Trophoblast cell (in vitro differentiated cells and primary cell): ENCODE results near the gene PHRF1.
"Not testable (repeated sequence)": the region's sequence is repeated elsewhere in the genome, so short reads cannot be mapped to it uniquely, and the experiment has no call there.

Experiments used
- DNase-seq, 2 donors: peaks; one replicate each; pipeline ENCODE4 v3.0.0-alpha.2; 2016
- H2AFZ ChIP-seq: 2 replicates; pipeline ENCODE4 v1.6.1; 2013; ENCODE audit warnings: low read length, moderate library complexity, mild to moderate bottlenecking; ENCODE audit not compliant: insufficient read depth, poor library complexity
- H2AK5ac ChIP-seq: 2 replicates; pipeline ENCODE4 v1.6.1; 2013; ENCODE audit warnings: mild to moderate bottlenecking, low read length
- H2BK120ac ChIP-seq: 2 replicates; pipeline ENCODE4 v1.6.1; 2013; ENCODE audit warnings: low read length, mild to moderate bottlenecking, moderate library complexity; ENCODE audit not compliant: insufficient read depth, poor library complexity
- H2BK12ac ChIP-seq: 2 replicates; pipeline ENCODE4 v1.6.1; 2013; ENCODE audit warnings: mild to moderate bottlenecking, low read length, moderate library complexity
- H2BK5ac ChIP-seq: 2 replicates; pipeline ENCODE4 v1.6.1; 2013; ENCODE audit warnings: low read length, low read depth, moderate library complexity, mild to moderate bottlenecking; ENCODE audit not compliant: poor library complexity
- H3K14ac ChIP-seq: 2 replicates; pipeline ENCODE4 v1.6.1; 2013; ENCODE audit warnings: mild to moderate bottlenecking, low read length
- H3K18ac ChIP-seq: 2 replicates; pipeline ENCODE4 v1.6.1; 2013; ENCODE audit warnings: mild to moderate bottlenecking, low read length
- H3K23ac ChIP-seq: 2 replicates; pipeline ENCODE4 v1.6.1; 2013; ENCODE audit warnings: low read length
- H3K27ac ChIP-seq: 2 replicates; pipeline ENCODE4 v1.5.1; 2013; ENCODE audit warnings: low read depth, mild to moderate bottlenecking, inconsistent platforms, low read length, moderate library complexity
- H3K27me3 ChIP-seq: 2 replicates; pipeline ENCODE4 v1.6.1; 2013; ENCODE audit warnings: inconsistent platforms, mild to moderate bottlenecking, low read length, moderate library complexity; ENCODE audit not compliant: insufficient read depth
- H3K36me3 ChIP-seq, 2 experiments: 1 replicate in 1 of 2; 2 replicates in 1 of 2; pipeline ENCODE4 v1.6.1; 2013; ENCODE audit warnings: low read length in 2 of 2, mild to moderate bottlenecking in 2 of 2, moderate library complexity in 1 of 2; ENCODE audit not compliant: insufficient read depth in 2 of 2, control insufficient read depth in 1 of 2
- H3K4ac ChIP-seq: 2 replicates; pipeline ENCODE4 v1.6.1; 2013; ENCODE audit warnings: low read depth, mild to moderate bottlenecking, low read length, moderate library complexity
- H3K4me1 ChIP-seq, 2 experiments: 1 replicate in 1 of 2; 2 replicates in 1 of 2; pipeline ENCODE4 v1.6.1; 2013; ENCODE audit warnings: low read length in 2 of 2, mild to moderate bottlenecking in 2 of 2, moderate library complexity in 1 of 2; ENCODE audit not compliant: insufficient read depth in 2 of 2, control insufficient read depth in 1 of 2
- H3K4me2 ChIP-seq: 2 replicates; pipeline ENCODE4 v1.6.1; 2013; ENCODE audit warnings: inconsistent platforms, mild to moderate bottlenecking, low read length, moderate library complexity
- H3K4me3 ChIP-seq: 2 replicates; pipeline ENCODE4 v1.5.1; 2013; ENCODE audit warnings: mild to moderate bottlenecking, low read depth, low read length, inconsistent platforms
- H3K79me1 ChIP-seq: one replicate; pipeline ENCODE4 v1.6.1; 2013; ENCODE audit warnings: low read length
- H3K79me2 ChIP-seq: 2 replicates; pipeline ENCODE4 v1.6.1; 2013; ENCODE audit warnings: low read length, mild to moderate bottlenecking; ENCODE audit not compliant: control insufficient read depth, insufficient read depth, poor library complexity
- H3K9ac ChIP-seq: 2 replicates; pipeline ENCODE4 v1.6.1; 2013; ENCODE audit warnings: mild to moderate bottlenecking, low read length
- H3K9me3 ChIP-seq: 2 replicates; pipeline ENCODE4 v1.6.1; 2013; ENCODE audit warnings: low read depth, mild to moderate bottlenecking, control low read depth, inconsistent platforms, low read length; ENCODE audit not compliant: insufficient read depth
- H4K12ac ChIP-seq: 2 replicates; pipeline ENCODE4 v1.6.1; 2013; ENCODE audit warnings: low read depth, mild to moderate bottlenecking, low read length, moderate library complexity
- H4K8ac ChIP-seq: 2 replicates; pipeline ENCODE4 v1.6.1; 2013; ENCODE audit warnings: low read depth, mild to moderate bottlenecking, low read length, moderate library complexity
- H4K91ac ChIP-seq: one replicate; pipeline ENCODE4 v1.6.1; 2013; ENCODE audit warnings: low read depth, mild to moderate bottlenecking, low read length, moderate library complexity
- WGBS: extraction: QIAGEN DNeasy Blood & Tissue Kit; methylation state at CpG from one replicate; pipeline ENCODE4 v1.1.7; 2013; ENCODE audit warnings: missing lambda C conversion rate; ENCODE audit not compliant: insufficient read length, insufficient coverage; ENCODE audit errors: extremely low coverage; 5-methylcytosine and 5-hydroxymethylcytosine counted together

The PHRF1 gene

DNA sequence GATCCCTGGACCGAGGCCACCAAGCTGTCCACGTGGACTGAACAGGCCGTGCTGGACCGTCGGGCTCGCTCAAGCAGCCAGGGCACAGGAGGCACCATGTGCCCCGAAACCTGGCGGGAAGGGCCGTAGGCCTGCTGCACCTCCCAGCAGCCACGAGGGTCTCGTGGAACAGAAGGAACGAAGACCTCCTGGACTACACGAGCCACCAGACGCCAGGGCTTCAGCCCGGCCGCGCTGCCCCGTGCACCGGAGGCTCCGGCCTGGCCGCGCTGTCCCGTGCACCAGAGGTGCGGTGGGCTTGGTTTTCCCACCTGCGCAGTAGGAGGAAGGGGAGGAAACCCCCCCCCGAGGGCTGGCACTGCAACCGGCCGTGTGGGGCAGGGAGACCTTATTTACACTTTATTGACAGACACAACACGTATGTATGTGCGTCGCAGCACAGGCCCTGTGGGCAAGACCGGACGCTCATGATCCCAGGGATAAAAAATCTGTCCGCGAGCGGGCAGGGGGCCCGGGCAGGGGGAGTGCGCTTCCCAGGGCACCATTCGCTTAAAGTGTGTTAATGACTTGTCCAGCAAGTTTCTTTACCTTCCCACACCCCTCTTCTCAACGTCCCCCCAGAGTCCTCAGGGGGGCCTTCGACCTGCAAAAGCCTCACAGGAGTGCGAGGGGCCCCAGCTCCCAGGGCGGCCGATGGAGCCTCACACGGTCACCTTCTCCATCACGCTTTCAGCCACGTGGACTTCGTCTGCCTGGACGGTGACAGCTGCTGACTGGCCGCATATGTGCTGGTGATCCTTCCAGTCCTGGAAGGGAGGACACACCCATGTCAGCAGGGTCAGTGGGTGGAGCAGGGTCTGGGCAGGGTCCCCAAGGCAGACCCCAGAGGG, 67.8 kb downstream of the PHRF1 start:
- Histone ChIP-seq H3K4ac (no peak overlapping the region), H2BK5ac (no peak overlapping the region), H2BK120ac (no peak overlapping the region), H4K8ac (no peak overlapping the region), H3K27me3 (peaks cover 9% of the 10 kb centered on the region), H3K79me1 (no peaks in the 10 kb centered on the region), H3K4me2 (no peak overlapping the region), H2AFZ (no peak overlapping the region), H3K4me1 (peaks cover 0 to 6% of the 10 kb centered on the region in 2 experiments), H4K12ac (no peak overlapping the region), H3K18ac (no peak overlapping the region), H2BK12ac (no peak overlapping the region), H3K9ac (no peak overlapping the region), H3K9me3 (peaks cover 6% of the 10 kb centered on the region), H3K23ac (no peak overlapping the region), H3K4me3 (no peak overlapping the region), H3K14ac (no peak overlapping the region), H3K79me2 (no peaks in the 10 kb centered on the region), H4K91ac (no peak overlapping the region), H3K27ac (no peak overlapping the region), H3K36me3 (peaks cover 25 to 29% of the 10 kb centered on the region in 2 experiments), H2AK5ac (no peak overlapping the region)
- no CpG with 5 or more reads among the region's 50 CpGs for whole genome bisulfite sequencing
- no peak for DNase-seq

DNA sequence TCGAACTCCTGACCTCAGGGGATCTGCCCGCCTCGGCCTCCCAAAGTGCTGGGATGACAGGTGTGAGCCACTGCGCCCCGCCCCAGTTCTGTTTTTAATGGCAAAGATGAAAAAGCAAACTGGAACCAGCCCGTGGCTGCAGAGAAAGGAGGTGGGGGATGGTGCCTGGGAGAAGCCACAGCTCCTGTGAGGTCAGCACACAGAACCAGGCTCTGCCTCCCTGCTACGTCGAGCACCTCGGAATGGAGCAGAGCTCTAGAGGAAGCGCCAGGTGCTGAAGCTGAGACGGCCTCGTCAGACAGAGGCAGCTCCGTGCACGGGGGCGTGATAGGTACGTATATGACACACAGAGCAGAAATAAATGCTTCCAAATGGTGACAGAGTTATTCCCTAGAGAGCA, 69.3 kb downstream of the PHRF1 start:
- Histone ChIP-seq H3K9ac (no peak overlapping the region), H3K27me3 (no peaks in the 10 kb centered on the region), H4K91ac (no peak overlapping the region), H3K27ac (no peak overlapping the region), H4K8ac (no peak overlapping the region), H3K4me3 (no peak overlapping the region), H4K12ac (no peak overlapping the region), H3K14ac (no peak overlapping the region), H3K36me3 (peaks cover 31 to 35% of the 10 kb centered on the region in 2 experiments), H3K79me2 (no peaks in the 10 kb centered on the region), H2BK12ac (no peak overlapping the region), H3K4ac (no peak overlapping the region), H3K9me3 (peaks cover 4% of the 10 kb centered on the region), H3K4me2 (no peak overlapping the region), H3K79me1 (no peaks in the 10 kb centered on the region), H3K23ac (no peak overlapping the region), H2AK5ac (no peak overlapping the region), H2BK5ac (no peak overlapping the region), H2BK120ac (no peak overlapping the region), H3K4me1 (no peaks in the 10 kb centered on the region), H2AFZ (no peak overlapping the region), H3K18ac (no peak overlapping the region)
- WGBS = no CpG with 5 or more reads among the region's 16 CpGs
- no peak for DNase-seq

DNA sequence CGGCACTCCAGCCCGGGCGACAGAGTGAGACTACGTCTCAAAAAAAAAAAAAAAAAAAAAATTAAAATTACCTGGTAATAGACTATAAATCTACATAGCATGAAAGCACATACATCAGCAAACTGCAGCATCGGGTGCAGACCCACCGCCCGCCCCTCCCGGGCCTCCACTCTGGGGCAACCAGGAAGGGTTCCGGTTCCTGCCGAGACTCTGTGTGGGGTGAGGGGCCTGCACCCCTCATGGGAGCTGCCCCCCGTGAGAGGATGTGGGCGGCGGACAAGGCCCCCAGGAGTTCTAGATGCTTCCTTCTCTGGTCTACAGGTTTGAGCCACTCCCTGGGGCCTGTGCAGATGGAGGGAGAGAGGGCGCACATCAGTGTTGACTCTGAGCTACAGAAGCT, 69.9 kb downstream of the PHRF1 start:
- Histone ChIP-seq H3K79me2 (no peaks in the 10 kb centered on the region), H4K91ac (no peak overlapping the region), H4K8ac (no peak overlapping the region), H3K9ac (no peak overlapping the region), H3K23ac (no peak overlapping the region), H3K4me1 (no peaks in the 10 kb centered on the region), H3K36me3 (peaks cover 33 to 36% of the 10 kb centered on the region in 2 experiments), H3K27me3 (no peaks in the 10 kb centered on the region), H3K9me3 (peaks cover 4% of the 10 kb centered on the region), H4K12ac (no peak overlapping the region), H3K27ac (no peak overlapping the region), H3K79me1 (no peaks in the 10 kb centered on the region), H2BK120ac (no peak overlapping the region), H3K4ac (no peak overlapping the region), H3K4me3 (no peak overlapping the region), H3K4me2 (no peak overlapping the region), H2BK5ac (no peak overlapping the region), H2AFZ (no peak overlapping the region), H3K18ac (no peak overlapping the region), H2BK12ac (no peak overlapping the region), H2AK5ac (no peak overlapping the region), H3K14ac (no peak overlapping the region)
- WGBS = no CpG with 5 or more reads among the region's 14 CpGs
- DNase-seq = no peak

DNA sequence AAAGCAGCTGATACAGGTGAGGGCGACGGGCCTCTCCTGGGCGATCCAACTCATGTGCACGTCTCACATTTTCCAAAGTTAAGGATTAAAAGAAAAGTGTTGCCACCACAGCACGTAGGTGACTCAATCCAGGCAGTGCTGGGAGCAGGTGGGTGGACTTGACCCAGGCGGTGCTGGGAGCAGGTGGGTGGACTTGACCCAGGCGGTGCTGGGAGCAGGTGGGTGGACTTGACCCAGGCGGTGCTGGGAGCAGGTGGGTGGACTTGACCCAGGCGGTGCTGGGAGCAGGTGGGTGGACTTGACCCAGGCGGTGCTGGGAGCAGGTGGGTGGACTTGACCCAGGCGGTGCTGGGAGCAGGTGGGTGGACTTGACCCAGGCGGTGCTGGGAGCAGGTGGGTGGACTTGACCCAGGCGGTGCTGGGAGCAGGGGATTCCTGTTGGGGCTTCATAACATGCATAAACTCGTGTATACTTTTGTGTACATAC, 71.4 kb downstream of the PHRF1 start:
- not testable (repeated sequence) for H3K4me2 ChIP-seq, H2AFZ ChIP-seq, H3K27me3 ChIP-seq, H2BK120ac ChIP-seq, H3K4ac ChIP-seq, H3K9me3 ChIP-seq, H4K8ac ChIP-seq, H3K27ac ChIP-seq, H3K14ac ChIP-seq, H4K12ac ChIP-seq, H3K4me3 ChIP-seq, H3K9ac ChIP-seq, H4K91ac ChIP-seq, H2AK5ac ChIP-seq, H3K4me1 ChIP-seq, H3K79me1 ChIP-seq, H3K79me2 ChIP-seq, H3K23ac ChIP-seq, H3K18ac ChIP-seq, H2BK12ac ChIP-seq, H2BK5ac ChIP-seq, DNase-seq
- H3K36me3 ChIP-seq = peaks cover 30 to 33% of the 10 kb centered on the region in 2 experiments
- no CpG with 5 or more reads among the region's 14 CpGs for WGBS
